Measurements from ENCODE around the gene GSAP. TPM values are rescaled to one million over a fixed set of nuclear protein-coding genes. Genes with fewer than 3 reads are reported as not detected.

Gene GSAP
- total RNA-seq, 1 experiment from 2014 or later, result 2.0 TPM

DNA sequence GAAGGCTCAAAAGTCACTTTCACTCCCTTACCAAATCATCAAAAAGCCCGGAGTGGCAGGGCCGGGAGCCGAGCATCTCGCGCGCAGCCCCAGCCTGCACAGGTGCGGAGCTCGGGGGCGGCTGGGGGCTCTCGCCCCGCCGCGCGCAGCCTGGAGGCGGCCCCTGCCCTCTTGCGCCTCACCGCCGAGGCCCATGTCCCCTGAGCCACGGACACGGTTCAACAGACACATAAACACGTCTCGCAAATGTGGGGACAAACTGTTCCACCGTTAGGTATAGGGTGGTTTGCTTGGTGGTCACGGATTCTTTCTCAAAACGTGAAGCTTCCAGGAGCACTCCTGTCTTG lies 700 bp downstream of the GSAP start:
- TF ChIP-seq ATF1 (CRISPR knock-in tag; IDR thresholded peaks at IDR 0.05), result no peak
- TF ChIP-seq, protein P1, sequence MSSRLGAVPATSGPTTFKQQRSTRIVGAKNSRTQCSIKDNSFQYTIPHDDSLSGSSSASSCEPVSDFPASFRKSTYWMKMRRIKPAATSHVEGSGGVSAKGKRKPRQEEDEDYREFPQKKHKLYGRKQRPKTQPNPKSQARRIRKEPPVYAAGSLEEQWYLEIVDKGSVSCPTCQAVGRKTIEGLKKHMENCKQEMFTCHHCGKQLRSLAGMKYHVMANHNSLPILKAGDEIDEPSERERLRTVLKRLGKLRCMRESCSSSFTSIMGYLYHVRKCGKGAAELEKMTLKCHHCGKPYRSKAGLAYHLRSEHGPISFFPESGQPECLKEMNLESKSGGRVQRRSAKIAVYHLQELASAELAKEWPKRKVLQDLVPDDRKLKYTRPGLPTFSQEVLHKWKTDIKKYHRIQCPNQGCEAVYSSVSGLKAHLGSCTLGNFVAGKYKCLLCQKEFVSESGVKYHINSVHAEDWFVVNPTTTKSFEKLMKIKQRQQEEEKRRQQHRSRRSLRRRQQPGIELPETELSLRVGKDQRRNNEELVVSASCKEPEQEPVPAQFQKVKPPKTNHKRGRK (CRISPR knock-in tag; IDR thresholded peaks at IDR 0.05; ENCODE audit: borderline replicate concordance), result no peak
- no peak for TF ChIP-seq NFE2L1 (CRISPR knock-in tag; IDR thresholded peaks at IDR 0.05)
- TF ChIP-seq, protein P2, sequence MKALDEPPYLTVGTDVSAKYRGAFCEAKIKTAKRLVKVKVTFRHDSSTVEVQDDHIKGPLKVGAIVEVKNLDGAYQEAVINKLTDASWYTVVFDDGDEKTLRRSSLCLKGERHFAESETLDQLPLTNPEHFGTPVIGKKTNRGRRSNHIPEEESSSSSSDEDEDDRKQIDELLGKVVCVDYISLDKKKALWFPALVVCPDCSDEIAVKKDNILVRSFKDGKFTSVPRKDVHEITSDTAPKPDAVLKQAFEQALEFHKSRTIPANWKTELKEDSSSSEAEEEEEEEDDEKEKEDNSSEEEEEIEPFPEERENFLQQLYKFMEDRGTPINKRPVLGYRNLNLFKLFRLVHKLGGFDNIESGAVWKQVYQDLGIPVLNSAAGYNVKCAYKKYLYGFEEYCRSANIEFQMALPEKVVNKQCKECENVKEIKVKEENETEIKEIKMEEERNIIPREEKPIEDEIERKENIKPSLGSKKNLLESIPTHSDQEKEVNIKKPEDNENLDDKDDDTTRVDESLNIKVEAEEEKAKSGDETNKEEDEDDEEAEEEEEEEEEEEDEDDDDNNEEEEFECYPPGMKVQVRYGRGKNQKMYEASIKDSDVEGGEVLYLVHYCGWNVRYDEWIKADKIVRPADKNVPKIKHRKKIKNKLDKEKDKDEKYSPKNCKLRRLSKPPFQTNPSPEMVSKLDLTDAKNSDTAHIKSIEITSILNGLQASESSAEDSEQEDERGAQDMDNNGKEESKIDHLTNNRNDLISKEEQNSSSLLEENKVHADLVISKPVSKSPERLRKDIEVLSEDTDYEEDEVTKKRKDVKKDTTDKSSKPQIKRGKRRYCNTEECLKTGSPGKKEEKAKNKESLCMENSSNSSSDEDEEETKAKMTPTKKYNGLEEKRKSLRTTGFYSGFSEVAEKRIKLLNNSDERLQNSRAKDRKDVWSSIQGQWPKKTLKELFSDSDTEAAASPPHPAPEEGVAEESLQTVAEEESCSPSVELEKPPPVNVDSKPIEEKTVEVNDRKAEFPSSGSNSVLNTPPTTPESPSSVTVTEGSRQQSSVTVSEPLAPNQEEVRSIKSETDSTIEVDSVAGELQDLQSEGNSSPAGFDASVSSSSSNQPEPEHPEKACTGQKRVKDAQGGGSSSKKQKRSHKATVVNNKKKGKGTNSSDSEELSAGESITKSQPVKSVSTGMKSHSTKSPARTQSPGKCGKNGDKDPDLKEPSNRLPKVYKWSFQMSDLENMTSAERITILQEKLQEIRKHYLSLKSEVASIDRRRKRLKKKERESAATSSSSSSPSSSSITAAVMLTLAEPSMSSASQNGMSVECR (CRISPR knock-in tag; IDR thresholded peaks at IDR 0.05; ENCODE audit: borderline replicate concordance), result 0 out of 2 replicates have a peak, but pooled peaks have one; percentile 12
- no peak for TF ChIP-seq NFATC4 (CRISPR knock-in tag; IDR thresholded peaks at IDR 0.05)
- Mint-ChIP-seq H3K36me3 (no peaks in the 10 kb centered on the region), H3K4me3 (peak overlapping the region; percentile 59), H3K27ac (no peak overlapping the region), H3K4me1 (peaks cover 41% of the 10 kb centered on the region), H3K9me3 (no peaks in the 10 kb centered on the region), H3K27me3 (ENCODE audit: low read depth) (peaks cover 38% of the 10 kb centered on the region)
- POLR2A ChIA-PET, result no interaction called here
- ATAC-seq (peak; percentile 47), DNase-seq (ENCODE audit: low spot score) (peak; percentile 25)
- CTCF ChIA-PET, result interaction anchor here (1.2 to 1.5 kb wide), 3 partner anchors 9 to 84 kb away, joined by 3 read pairs; no protein-coding TSS in a partner anchor

DNA sequence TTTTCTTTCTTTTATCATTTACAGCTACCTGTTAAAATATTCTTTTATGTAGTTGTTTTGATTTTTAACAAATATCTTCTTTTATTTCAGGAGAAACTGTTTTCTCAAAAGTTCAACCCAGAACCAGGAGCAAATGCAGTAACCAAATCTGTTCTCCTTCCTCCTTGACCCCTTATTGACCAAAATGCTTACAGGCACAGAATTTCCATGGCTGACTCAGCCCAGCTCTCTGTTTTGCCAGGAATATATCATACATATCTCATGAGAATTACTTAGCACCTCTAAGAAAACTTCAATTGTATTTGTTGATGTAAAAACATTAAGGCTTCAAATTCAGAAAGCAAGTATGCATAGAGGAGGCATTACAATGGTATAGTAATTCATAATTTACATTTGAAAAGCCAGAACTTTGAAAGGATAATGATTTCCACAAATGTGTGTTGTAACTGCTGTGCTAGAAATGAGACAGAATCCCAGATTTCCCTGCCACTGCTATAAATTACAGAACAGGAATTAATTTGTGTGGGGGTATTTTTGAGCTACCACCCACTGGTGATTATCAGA lies 2.2 kb downstream of the GSAP start:
- DNase-seq (ENCODE audit: low spot score), result no peak
- ChIA-PET CTCF (interaction anchor here (0.7 to 2.0 kb wide), 3 partner anchors 7 to 231 kb away, joined by 3 to 6 read pairs (median 3); no protein-coding TSS in a partner anchor), POLR2A (interaction anchor here (0.6 kb wide), 1 partner anchor 38 kb away, joined by 4 read pairs; no protein-coding TSS in a partner anchor)
- peaks cover 38% of the 10 kb centered on the region for H3K27me3 Mint-ChIP-seq (ENCODE audit: low read depth)
- H3K4me1 Mint-ChIP-seq, result peaks cover 39% of the 10 kb centered on the region
- H3K9me3 Mint-ChIP-seq, result no peaks in the 10 kb centered on the region
- TF ChIP-seq CREB1 (CRISPR knock-in tag; IDR thresholded peaks at IDR 0.05), result no peak
- TF ChIP-seq, protein P3, sequence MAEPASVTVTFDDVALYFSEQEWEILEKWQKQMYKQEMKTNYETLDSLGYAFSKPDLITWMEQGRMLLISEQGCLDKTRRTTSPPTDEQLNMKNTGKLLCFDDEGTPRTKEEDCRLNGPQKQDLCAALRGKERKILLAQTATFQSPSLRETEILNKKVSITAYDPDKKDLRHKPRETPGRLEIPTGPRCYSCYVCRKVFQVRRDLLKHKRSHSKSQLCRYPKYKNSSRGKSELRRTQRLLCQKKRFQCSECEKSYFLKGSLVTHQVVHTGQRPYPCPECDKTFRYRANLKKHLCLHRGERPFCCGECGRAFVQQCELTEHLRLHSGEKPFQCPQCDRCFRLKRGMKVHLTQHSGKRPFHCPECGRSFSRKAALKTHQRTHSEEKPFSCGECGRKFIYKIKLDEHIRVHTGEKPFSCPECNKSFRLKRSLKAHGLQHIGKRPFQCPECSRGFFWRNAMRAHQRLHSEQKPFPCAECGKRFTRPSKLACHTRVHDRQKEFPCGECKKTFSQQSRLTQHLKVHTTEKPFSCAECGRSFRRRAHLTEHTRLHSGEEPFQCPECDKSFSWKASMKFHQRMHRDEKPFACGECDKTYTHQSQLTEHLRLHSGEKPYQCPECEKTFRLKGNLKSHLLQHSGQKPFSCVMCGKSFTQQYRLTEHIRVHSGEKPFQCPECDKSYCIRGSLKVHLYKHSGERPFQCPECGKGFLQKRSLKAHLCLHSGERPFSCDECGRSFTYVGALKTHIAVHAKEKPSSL (CRISPR knock-in tag; conservative IDR thresholded peaks at IDR 0.05), result no peak
- peak overlapping the region; percentile 64; the same call in 1 of the 2 replicates for H3K27ac Mint-ChIP-seq
- peak overlapping the region; percentile 48 for H3K4me3 Mint-ChIP-seq
- no peaks in the 10 kb centered on the region for H3K36me3 Mint-ChIP-seq
- ATAC-seq, result no peak

DNA sequence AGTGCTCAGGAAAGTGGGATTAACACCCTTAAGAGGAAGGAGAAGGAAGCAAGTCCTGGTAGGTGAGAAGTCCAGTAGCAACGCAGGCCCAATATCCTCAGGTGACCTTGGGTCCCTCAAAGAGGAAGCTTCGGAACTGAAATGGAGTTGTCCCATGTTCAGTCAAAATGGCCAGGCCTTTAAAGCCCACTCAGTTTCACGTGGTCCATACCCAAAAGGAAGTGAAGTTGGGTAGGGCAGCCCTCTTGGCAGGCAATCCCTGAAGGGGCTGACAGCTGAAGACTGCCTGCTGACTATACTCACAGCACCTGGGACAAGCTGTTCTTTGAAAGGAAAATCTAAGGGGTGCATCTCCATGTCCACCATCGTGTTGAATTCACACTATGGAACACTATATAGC lies 3.0 kb downstream of the GSAP start:
- no peak overlapping the region for H3K27ac Mint-ChIP-seq
- ChIA-PET CTCF (interaction anchor here (0.7 to 2.0 kb wide), 2 partner anchors 16 to 232 kb away, joined by 3 to 6 read pairs; no protein-coding TSS in a partner anchor), POLR2A (interaction anchor here (0.6 kb wide), 1 partner anchor 37 kb away, joined by 4 read pairs; no protein-coding TSS in a partner anchor)
- no peak for TF ChIP-seq ZNF671 (CRISPR knock-in tag; IDR thresholded peaks at IDR 0.05)
- TF ChIP-seq, protein P4, sequence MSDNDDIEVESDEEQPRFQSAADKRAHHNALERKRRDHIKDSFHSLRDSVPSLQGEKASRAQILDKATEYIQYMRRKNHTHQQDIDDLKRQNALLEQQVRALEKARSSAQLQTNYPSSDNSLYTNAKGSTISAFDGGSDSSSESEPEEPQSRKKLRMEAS (CRISPR knock-in tag; IDR thresholded peaks at IDR 0.05), result 0 out of 2 replicates have a peak, but pooled peaks have one; percentile 23
- TF ChIP-seq, protein P5, sequence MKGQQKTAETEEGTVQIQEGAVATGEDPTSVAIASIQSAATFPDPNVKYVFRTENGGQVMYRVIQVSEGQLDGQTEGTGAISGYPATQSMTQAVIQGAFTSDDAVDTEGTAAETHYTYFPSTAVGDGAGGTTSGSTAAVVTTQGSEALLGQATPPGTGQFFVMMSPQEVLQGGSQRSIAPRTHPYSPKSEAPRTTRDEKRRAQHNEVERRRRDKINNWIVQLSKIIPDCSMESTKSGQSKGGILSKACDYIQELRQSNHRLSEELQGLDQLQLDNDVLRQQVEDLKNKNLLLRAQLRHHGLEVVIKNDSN (CRISPR knock-in tag; IDR thresholded peaks at IDR 0.05), result 0 out of 2 replicates have a peak, but pooled peaks have one; percentile 12
- no peak for ATAC-seq
- no peaks in the 10 kb centered on the region for H3K9me3 Mint-ChIP-seq
- peak overlapping the region; percentile 10; the same call in 1 of the 2 replicates for H3K4me3 Mint-ChIP-seq
- H3K36me3 Mint-ChIP-seq, result no peaks in the 10 kb centered on the region
- H3K4me1 Mint-ChIP-seq, result peaks cover 38% of the 10 kb centered on the region
- H3K27me3 Mint-ChIP-seq (ENCODE audit: low read depth), result peaks cover 34% of the 10 kb centered on the region
- DNase-seq (ENCODE audit: low spot score), result no peak
